Measurements from ENCODE around the gene MOV10L1. TPM values are rescaled to one million over a fixed set of nuclear protein-coding genes. Genes with fewer than 3 reads are reported as not detected.

MOV10L1 gene
- total and polyA plus RNA-seq, 9 of the 15 experiments (the other 6 are each of a cell fraction or from before 2014, with no cell fraction given) = 0.06 to 0.43 (median 0.15) TPM

DNA sequence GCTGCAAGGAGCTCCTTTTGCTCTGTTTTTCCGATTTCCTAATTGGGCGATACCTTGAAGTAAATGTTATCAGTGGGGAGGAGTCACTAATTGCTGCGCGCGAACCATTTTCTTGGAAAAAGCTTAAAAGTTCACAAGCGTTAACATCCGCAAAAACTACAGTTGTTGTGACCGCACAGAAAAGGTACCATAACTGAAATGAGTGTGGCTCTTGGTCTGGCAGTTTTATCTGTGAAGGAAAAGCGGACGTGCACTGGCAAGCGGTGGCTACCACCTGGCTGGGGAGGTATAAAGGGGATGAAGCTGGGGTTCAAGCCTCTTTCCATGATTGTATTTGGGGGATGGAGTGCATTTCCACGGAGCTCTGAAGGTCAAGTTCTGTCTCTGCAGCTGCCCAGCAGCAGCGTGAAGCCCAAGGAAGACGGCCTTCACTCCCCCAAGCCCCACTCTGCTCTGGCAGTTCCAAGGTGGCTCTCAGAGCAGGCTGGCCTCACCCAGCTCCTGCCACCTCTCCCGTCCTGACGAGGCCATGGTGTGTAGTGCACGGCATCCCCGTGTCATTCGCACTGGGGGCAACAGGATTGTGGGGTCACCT, 27.5 kb downstream of the MOV10L1 start (continued):
- no peak for TF ChIP-seq CHD4 (IDR thresholded peaks at IDR 0.05; ENCODE audit: insufficient read depth, insufficient replicate concordance, low read depth, low read length, poor library complexity, severe bottlenecking)
- no peak for TF ChIP-seq SNRNP70 (optimal IDR thresholded peaks at IDR 0.05; ENCODE audit: low read depth, low read length)
- TF ChIP-seq, protein P1, sequence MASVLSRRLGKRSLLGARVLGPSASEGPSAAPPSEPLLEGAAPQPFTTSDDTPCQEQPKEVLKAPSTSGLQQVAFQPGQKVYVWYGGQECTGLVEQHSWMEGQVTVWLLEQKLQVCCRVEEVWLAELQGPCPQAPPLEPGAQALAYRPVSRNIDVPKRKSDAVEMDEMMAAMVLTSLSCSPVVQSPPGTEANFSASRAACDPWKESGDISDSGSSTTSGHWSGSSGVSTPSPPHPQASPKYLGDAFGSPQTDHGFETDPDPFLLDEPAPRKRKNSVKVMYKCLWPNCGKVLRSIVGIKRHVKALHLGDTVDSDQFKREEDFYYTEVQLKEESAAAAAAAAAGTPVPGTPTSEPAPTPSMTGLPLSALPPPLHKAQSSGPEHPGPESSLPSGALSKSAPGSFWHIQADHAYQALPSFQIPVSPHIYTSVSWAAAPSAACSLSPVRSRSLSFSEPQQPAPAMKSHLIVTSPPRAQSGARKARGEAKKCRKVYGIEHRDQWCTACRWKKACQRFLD (CRISPR knock-in tag; IDR thresholded peaks at IDR 0.05) = no peak
- no peak for TF ChIP-seq C11orf30 (IDR thresholded peaks at IDR 0.05; ENCODE audit: low read depth)
- TF ChIP-seq DACH1 (IDR thresholded peaks at IDR 0.05; ENCODE audit: partially characterized antibody) = no peak
- no peak for TF ChIP-seq CCAR2 (IDR thresholded peaks at IDR 0.05; ENCODE audit: low read depth, low read length)
- TF ChIP-seq EZH2 (IDR thresholded peaks at IDR 0.05; ENCODE audit: borderline replicate concordance, low read depth, low read length) = no peak
- TF ChIP-seq ETV1 (tag; conservative IDR thresholded peaks at IDR 0.05; ENCODE audit: low read depth) = no peak
- TF ChIP-seq RBFOX2 (IDR thresholded peaks at IDR 0.05; ENCODE audit: low read depth, low read length) = peak; percentile 85
- TF ChIP-seq POLR2A (conservative IDR thresholded peaks at IDR 0.05) = peak; percentile 82
- no peak for TF ChIP-seq ZNF263 (CRISPR knock-in tag; IDR thresholded peaks at IDR 0.05; ENCODE audit: borderline replicate concordance)
- TF ChIP-seq MCM5 (IDR thresholded peaks at IDR 0.05; ENCODE audit: low read depth) = no peak
- no peak for TF ChIP-seq ZNF143 (CRISPR knock-in tag; IDR thresholded peaks at IDR 0.05)
- no peak for TF ChIP-seq GABPB1 (CRISPR knock-in tag; IDR thresholded peaks at IDR 0.05)
- TF ChIP-seq RB1 (IDR thresholded peaks at IDR 0.05; ENCODE audit: low read depth) = no peak
- TF ChIP-seq NCOA2 (IDR thresholded peaks at IDR 0.05; ENCODE audit: partially characterized antibody in 2 of 2) = no peak
- TF ChIP-seq, protein P2, sequence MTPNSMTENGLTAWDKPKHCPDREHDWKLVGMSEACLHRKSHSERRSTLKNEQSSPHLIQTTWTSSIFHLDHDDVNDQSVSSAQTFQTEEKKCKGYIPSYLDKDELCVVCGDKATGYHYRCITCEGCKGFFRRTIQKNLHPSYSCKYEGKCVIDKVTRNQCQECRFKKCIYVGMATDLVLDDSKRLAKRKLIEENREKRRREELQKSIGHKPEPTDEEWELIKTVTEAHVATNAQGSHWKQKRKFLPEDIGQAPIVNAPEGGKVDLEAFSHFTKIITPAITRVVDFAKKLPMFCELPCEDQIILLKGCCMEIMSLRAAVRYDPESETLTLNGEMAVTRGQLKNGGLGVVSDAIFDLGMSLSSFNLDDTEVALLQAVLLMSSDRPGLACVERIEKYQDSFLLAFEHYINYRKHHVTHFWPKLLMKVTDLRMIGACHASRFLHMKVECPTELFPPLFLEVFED (CRISPR knock-in tag; conservative IDR thresholded peaks at IDR 0.05) = no peak
- no peak for TF ChIP-seq NELFE (IDR thresholded peaks at IDR 0.05; ENCODE audit: insufficient read depth, insufficient read length)
- no peak for TF ChIP-seq ELK1 (CRISPR knock-in tag; IDR thresholded peaks at IDR 0.05)
- TF ChIP-seq ZNF146 (CRISPR knock-in tag; IDR thresholded peaks at IDR 0.05; ENCODE audit: unreplicated experiment) = no peak
- TF ChIP-seq ETS2 (tag; IDR thresholded peaks at IDR 0.05; ENCODE audit: borderline replicate concordance, poor library complexity, severe bottlenecking) = no peak
- no peak for TF ChIP-seq NR3C1 (CRISPR knock-in tag; IDR thresholded peaks at IDR 0.05)
- TF ChIP-seq KAT2B (IDR thresholded peaks at IDR 0.05; ENCODE audit: low read depth, low read length) = no peak
- TF ChIP-seq, protein P3, sequence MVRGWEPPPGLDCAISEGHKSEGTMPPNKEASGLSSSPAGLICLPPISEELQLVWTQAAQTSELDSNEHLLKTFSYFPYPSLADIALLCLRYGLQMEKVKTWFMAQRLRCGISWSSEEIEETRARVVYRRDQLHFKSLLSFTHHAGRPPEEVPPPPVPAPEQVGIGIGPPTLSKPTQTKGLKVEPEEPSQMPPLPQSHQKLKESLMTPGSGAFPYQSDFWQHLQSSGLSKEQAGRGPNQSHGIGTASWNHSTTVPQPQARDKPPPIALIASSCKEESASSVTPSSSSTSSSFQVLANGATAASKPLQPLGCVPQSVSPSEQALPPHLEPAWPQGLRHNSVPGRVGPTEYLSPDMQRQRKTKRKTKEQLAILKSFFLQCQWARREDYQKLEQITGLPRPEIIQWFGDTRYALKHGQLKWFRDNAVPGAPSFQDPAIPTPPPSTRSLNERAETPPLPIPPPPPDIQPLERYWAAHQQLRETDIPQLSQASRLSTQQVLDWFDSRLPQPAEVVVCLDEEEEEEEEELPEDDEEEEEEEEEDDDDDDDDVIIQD (CRISPR knock-in tag; IDR thresholded peaks at IDR 0.05) = no peak
- TF ChIP-seq SMC3 (conservative IDR thresholded peaks at IDR 0.05; ENCODE audit: insufficient read depth, low read depth, low read length) = no peak

Data from K562 (cell line).